ENCODE data around the gene TPCN2. TPM values are rescaled to one million over a fixed set of nuclear protein-coding genes. Genes with fewer than 3 reads are reported as not detected.

Gene TPCN2
- total and polyA plus RNA-seq, 2 of the 8 experiments (the other 6 are each of a cell fraction or from before 2014, with no cell fraction given), result 9.7 to 18.6 TPM

- TF ChIP-seq ASH2L (IDR thresholded peaks at IDR 0.05; ENCODE audit: low read length), result no peak
- no peak for TF ChIP-seq SAP30 (IDR thresholded peaks at IDR 0.05; ENCODE audit: insufficient read depth, insufficient replicate concordance, low read length)
- no peak for TF ChIP-seq EP300 (IDR thresholded peaks at IDR 0.05; ENCODE audit: borderline replicate concordance in 1 of 2, low read depth in 2 of 2, low read length in 2 of 2)
- TF ChIP-seq RXRA (IDR thresholded peaks at IDR 0.05; ENCODE audit: insufficient read depth, low read depth, low read length), result no peak
- TF ChIP-seq BRCA1 (IDR thresholded peaks at IDR 0.05; ENCODE audit: low read depth, low read length), result no peak
- no peak for TF ChIP-seq BCL11A (IDR thresholded peaks at IDR 0.05; ENCODE audit: low read depth in 2 of 2, low read length in 2 of 2)
- TF ChIP-seq MAX (IDR thresholded peaks at IDR 0.05), result no peak
- TF ChIP-seq, protein P1, sequence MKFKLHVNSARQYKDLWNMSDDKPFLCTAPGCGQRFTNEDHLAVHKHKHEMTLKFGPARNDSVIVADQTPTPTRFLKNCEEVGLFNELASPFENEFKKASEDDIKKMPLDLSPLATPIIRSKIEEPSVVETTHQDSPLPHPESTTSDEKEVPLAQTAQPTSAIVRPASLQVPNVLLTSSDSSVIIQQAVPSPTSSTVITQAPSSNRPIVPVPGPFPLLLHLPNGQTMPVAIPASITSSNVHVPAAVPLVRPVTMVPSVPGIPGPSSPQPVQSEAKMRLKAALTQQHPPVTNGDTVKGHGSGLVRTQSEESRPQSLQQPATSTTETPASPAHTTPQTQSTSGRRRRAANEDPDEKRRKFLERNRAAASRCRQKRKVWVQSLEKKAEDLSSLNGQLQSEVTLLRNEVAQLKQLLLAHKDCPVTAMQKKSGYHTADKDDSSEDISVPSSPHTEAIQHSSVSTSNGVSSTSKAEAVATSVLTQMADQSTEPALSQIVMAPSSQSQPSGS (IDR thresholded peaks at IDR 0.05; ENCODE audit: low read length), result no peak
- TF ChIP-seq TAF1 (IDR thresholded peaks at IDR 0.05; ENCODE audit: low read depth, low read length), result no peak
- no peak for TF ChIP-seq KDM5A (IDR thresholded peaks at IDR 0.05; ENCODE audit: low read length)
Observed at GRCh38 chr11:69027704-69028372, 20.9 kb upstream of the TPCN2 start (continued).
